ENCODE results near the gene SMAD2.
"Not testable (repeated sequence)": the region's sequence is repeated elsewhere in the genome, so short reads cannot be mapped to it uniquely, and the experiment has no call there.

SMAD2 gene

GRCh38 chr18:47930199-47930930, at the start of gene SMAD2:
Gene SMAD2 (minus strand): TSS chr18:47930659. CDS start chr18:47896756, 33,903 bp downstream.
- DNase-seq = peak; percentile 88

- DNase-seq = no peak
Measured at GRCh38 chr18:47979611-47980200, 49.2 kb upstream of the SMAD2 start.

GRCh38 chr18:47978603-47979002, 48.1 kb upstream of the SMAD2 start:
- no peak for DNase-seq

DNA sequence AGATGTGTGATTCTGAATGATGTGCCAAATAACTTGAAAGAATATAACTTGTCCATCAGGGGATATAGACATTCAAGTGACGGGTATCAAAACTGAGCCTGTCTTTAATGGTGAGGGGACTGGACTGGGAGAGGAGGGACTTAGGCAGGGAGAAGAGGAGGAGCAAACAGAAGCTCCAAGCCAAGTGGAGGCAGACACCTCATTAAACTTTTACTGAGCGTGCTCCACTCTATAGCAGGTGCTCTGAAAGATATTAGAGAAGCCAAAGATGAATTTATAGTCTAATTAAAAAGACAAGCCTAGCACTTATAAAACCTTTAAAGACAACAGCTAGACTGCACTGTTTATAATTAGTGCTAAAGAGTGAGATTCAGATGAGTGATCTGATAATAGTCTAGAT, 47.7 kb upstream of the SMAD2 start:
- no peak for DNase-seq

- DNase-seq = no peak
Measured at GRCh38 chr18:47975701-47976100, 45.2 kb upstream of the SMAD2 start.

GRCh38 chr18:47975105-47975504, 44.6 kb upstream of the SMAD2 start:
- DNase-seq = no peak

DNA sequence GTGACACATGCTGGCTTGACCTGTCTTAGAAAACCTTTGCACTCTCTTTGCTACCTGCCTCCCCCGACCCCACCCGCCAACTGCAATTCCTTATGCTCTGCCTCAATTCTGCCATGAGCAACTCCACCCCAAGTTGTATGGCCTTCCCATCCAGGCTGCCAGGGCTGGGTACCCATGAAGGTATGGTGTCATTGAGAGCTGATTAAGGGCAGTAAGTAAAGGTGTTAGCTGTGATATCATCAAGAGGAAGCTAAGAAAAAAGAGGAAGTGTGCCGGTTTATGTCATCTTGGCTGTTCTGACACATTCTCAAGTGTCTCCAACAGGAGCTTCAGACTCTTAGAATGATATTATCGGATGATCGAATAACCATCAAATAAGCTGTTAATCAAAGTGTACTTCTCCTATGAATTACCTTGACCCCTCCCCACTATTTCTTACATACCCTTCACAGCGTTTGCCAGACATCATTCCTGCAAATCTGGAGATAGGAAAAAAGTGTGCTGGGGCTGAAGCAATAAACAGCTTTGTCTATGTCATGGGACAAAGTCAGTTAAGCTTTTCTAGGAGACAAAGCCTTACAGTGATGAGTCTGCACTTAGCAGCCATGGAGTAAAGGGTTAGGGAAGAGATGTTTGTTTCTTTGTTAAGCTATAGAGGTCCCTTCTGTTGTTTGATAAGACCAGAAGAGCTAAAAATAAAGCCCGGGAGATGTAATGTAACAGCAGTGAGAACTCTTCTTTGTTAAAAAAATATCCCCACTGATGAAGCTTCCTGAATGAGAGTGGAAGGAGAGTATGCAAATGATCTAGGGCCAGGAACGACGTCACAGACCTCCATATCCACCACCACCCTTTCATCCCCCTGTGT, 40.4 kb upstream of the SMAD2 start:
- DNase-seq = no peak

- no peak for DNase-seq
Measured at GRCh38 chr18:47969816-47970215, 39.4 kb upstream of the SMAD2 start.

DNA sequence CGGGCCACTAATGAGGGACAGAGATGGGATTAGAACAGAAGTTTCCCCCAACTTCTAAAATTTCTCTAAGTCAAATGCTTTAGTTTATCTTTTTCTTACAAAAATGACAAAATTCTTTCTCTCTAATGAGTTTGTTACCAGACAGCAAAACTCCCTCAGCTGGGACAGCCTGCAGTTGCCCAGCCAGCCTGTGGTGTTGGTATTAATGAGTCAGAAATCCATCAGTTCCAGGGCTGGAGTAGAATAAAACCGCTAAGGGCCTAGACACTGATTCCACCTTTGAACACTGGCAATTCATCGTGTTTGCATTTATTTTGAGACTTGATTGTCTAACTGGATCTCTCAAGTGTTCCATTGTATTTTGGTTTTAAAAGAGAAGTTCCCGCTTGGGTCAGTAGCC, 38.3 kb upstream of the SMAD2 start:
- DNase-seq = no peak

DNA sequence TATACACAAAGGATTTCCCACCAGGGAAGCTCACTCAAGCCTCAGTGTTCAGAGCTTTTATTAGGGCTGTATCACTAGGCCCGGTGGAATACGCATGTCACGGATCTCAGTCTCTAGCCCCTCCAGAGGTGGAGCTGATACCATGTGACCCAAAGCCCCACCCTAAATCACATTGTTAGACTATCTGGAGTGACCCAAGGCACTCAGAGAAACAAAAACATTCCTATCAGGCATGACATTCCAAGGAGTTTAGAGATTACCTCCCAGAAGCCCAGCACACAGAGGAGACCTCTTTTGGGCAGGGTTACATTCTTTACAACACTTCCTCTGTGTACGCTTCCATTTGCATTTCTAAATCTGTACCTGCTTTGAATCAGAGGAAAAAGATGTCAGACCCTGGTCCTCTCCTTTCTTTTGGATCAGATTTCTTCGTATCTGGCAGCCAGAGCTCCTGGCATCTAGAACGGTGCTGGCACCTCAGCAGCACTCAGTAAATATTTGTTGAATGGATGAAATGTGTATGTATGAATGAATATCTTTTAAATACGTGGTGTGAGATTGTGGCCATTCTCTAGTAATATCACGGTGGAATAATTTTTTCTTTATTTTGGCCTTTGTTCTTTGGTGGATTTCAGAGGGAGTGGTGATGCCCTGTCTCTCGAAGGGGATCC, 37.7 kb upstream of the SMAD2 start:
- DNase-seq = no peak

GRCh38 chr18:47964053-47964452, 33.6 kb upstream of the SMAD2 start:
- DNase-seq = no peak

GRCh38 chr18:47961003-47961402, 30.5 kb upstream of the SMAD2 start:
- not testable (repeated sequence) for DNase-seq

GRCh38 chr18:47953471-47953931, 23.0 kb upstream of the SMAD2 start:
- DNase-seq = peak; percentile 55

- no peak for DNase-seq
Measured at GRCh38 chr18:47950511-47950910, 20.1 kb upstream of the SMAD2 start.

DNA sequence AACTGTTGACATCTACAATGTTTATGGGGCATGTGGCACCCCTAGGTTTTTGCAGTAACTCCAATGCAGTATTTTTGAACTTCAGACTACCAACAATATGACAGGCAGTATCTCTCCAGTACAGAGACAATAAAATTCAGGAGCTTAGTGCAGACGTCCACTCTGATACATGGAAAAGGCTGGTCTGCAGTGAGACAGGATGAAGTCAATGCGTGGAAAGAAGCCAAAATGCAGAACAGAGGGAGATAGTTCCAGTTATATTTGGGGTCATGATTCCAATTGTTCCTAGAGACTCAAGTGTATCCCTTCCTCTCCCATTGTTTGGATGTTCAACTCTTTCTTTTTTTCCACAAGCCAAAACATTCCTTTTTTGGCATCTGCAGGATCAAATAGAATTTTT, 18.7 kb upstream of the SMAD2 start:
- no peak for DNase-seq

GRCh38 chr18:47946889-47947288, 16.4 kb upstream of the SMAD2 start:
- no peak for DNase-seq

DNA sequence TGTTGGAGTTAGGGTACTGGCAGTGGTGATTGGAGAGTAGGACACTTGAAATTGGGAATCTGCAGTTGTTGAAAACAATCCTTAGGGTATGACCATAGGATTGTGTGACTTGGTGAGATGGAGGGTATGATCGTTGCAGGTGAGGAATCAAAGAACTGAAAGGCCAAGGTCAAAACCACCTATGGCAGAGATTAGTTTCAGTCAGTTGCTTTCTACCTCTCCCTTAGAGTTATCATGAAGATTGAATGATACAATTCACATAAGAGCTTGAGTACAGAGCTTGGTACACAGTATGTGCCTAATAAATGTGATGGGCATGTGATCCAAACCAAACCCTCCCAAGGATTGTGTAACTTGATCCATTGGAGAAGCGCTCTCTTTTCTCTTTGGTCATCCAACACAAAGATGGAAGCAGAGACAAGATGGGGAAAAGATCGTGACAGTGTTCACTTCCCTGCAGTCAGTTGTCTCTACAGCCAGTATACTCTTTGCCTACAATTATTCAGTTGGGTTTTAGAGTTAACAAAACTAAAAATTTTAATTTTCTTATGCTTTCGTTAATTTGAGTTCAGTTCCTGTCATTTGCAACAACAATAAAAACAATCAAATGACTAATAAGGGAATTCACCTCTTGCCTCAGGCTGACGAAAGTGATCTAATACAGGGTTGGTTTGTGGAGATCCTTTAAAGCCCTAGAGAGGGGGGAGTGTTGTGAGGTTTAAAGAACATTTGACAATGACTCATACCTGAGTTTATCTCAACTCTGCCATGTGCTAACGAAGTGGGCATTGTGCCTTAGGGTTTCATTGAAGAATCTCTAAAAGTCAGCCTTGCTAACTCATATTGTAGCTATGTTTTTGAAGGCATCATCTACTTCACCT, 14.8 kb upstream of the SMAD2 start:
- DNase-seq = no peak

DNA sequence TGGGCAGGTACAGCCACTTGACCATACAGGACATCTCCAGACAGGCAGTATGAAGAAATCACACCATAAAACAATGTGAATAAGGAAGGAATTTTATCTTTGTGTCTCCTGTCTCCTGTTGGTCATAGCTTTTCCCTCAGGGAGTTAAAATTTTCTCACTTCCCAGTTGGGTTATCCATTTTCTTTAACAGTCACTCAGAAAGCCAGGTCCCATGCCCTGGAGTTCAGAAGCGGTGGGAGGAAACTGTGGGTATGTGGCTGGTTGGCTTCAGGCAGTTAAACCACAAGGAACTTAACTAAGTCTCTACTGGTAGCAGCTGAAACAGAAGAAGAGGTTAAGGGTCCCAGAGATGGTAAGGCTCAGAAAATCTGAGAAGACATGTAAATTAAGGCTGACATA, 6.5 kb upstream of the SMAD2 start:
- DNase-seq = no peak

DNA sequence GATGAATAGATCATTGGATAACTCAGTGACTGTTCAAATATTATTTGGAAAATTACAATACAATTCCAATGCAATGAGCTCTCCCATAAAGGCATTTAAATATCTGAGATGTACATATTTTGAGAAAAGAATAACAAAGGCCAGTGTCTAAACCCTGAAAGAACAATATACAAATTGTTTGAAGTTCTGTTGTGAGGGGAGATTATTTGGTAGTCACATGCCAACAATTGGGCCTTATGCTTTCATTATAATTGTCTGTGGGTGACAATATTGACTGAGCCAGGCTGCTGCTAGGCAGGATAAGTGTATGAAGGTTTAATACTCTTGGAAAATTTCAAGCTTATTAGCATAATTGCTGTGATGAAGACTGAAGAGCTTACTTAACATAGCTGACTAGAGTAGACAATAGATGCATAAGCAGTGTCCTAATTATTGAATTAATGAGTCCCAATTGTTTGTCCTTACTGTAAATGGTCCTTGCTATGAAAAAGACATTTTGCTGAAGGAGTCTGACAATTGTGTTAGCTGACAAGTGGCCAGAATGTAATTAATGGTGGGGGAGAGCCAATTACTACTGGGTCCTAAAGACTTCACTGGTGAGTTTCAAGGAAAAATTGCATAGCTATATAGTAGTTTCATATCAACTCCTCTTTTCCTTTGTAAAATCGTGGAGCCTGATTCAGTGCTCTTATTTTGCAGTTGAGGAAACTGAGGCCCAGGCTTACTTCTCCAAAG, 5.0 kb upstream of the SMAD2 start:
- no peak for DNase-seq

DNA sequence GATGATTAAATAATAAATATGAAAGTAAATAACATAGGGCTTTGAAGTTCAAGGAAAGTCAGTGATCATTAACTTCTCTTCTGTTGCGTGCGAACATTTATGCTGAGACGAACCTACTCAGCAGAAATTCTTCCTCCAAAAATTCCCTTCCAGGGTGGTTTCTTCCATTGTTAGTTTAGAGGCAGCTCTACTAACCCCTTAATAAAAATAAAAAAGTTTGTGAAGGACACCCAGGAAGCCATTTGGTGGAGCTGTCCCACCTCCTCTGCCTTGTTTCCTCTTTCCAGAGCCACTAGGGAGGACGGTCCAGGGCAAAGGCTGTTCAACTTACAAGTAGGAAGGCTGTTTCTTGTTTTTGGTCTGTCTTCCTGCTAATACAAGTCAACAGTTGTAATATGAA, 2.1 kb upstream of the SMAD2 start:
- no peak for DNase-seq

DNA sequence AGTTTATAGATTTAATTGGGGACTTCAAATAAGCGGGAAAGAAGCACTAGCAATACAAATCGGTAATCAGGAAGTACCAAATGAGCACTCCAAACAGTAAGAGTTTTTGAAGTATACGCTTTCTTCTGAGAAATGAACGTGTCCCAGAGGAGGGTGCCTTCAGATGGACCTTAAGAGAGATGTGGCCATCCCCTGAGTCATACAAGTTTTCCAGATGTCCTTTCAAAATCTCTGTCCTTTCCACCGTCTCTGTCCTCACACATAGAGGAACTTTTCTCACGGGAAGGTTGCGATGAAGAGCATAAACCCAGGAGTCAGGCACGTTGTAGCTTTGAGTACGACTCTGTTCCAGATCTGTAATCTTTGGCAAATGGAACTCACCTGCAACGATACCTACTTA, 1.7 kb upstream of the SMAD2 start:
- DNase-seq = no peak

Data from activated CD8-positive, alpha-beta memory T cell treated with anti-CD3 and anti-CD28 coated beads, Interleukin-2, amount 50 U/mL, for 48 hours (primary cell).